ENCODE results near the gene HEBP2.
A peak's percentile ranks its signal among the peaks of the same experiment; 100 is the strongest.

Gene HEBP2

DNA sequence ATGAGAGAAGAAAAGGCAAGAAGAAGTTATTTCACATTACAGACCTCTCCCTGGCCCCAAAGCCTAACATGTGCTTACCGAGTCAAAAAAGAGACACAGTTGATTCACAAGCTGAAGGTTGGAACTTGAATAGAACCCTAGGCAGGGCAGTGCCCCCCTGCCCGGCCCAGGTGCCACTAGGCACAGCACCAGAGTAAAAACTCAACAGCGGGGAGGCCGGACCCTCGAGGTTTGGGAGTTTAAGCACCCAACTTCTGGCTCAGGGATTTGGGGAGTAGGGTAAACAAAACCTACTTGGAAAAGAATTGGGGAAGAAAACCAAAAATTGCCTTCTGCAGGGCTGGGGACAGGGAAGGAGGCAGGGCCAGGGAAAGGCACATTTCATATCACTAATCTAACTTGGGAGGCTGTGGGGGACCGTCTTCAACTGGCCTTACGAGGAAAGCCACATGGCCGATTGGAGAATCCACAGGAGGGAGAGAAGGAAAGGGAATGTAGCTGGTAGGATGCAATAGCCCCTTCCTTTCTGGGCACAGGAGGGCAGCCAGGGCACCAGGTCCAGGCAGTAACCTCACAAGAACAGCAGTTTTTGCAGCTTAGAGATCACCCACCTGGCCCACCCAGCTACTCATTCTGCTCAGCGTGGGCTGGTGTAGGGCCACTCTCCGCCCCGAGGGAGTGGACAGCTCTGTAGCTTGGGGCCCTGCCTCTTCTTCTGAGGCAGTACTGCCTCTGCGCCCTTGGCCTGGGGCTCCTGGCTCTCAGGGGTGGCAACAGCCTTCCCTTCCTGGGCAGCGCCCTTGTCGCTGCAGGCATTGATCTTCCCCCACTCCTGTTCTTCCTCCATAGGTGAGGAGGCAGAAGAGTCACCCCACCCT, 1.8 kb upstream of the HEBP2 start:
- no peak overlapping the region for H3K27ac ChIP-seq (ENCODE audit: low read depth, low read length)
- H3K9me3 ChIP-seq (ENCODE audit: low read length): no peaks in the 10 kb centered on the region
- H3K4me1 ChIP-seq (ENCODE audit: insufficient read depth, low read length): no peaks in the 10 kb centered on the region
- H3K9ac ChIP-seq (ENCODE audit: low read length): no peak overlapping the region
- H3K4me3 ChIP-seq (ENCODE audit: low read depth in 1 of 2, low read length in 2 of 2): no peak overlapping the region
- peaks cover 15% of the 10 kb centered on the region for H3K36me3 ChIP-seq (ENCODE audit: insufficient read depth, low read length)
- H3K27me3 ChIP-seq (ENCODE audit: control insufficient read depth in 1 of 2, insufficient read depth in 2 of 2, low read length in 2 of 2): no peaks in the 10 kb centered on the region

- peaks cover 15% of the 10 kb centered on the region for H3K36me3 ChIP-seq (ENCODE audit: insufficient read depth, low read length)
- no peak overlapping the region for H3K9ac ChIP-seq (ENCODE audit: low read length)
- H3K27ac ChIP-seq (ENCODE audit: low read depth, low read length): no peak overlapping the region
These were observed 1.2 kb upstream of the HEBP2 start for GRCh38 chr6:138402838-138403187.

DNA sequence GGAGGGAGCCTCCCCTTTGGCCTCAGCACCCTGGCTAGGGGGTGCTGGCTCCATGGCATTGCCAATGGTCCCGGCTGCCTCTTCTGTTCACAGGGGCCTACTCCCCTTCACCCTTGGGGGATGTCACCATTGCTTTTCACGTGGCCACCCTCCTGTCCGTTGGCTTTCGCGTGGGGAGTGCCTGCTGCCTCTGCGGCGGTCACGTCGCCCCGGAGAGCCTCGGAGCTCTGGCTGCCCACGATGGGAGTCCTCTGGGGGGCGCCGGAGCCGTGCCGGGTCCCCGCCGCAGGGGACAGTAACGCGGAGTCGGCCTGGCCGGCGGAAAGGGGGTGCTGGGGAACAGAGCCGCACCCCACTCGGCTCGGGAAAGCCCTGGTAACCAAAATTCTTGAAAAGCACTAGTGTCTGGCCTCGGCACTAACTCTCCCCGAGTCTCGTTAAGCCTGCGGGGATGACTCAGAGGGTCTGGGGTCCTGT, 661 bp upstream of the HEBP2 start:
- peak overlapping the region; percentile 90 for H3K27ac ChIP-seq (ENCODE audit: low read depth, low read length)
- peak overlapping the region; percentile 94 for H3K9ac ChIP-seq (ENCODE audit: low read length)
- no peaks in the 10 kb centered on the region for H3K4me1 ChIP-seq (ENCODE audit: insufficient read depth, low read length)
- peaks cover 16% of the 10 kb centered on the region for H3K36me3 ChIP-seq (ENCODE audit: insufficient read depth, low read length)
- peak overlapping the region; percentile 86 to 87 for H3K4me3 ChIP-seq (ENCODE audit: low read depth in 1 of 2, low read length in 2 of 2)
- no peaks in the 10 kb centered on the region for H3K9me3 ChIP-seq (ENCODE audit: low read length)
- no peaks in the 10 kb centered on the region for H3K27me3 ChIP-seq (ENCODE audit: control insufficient read depth in 1 of 2, insufficient read depth in 2 of 2, low read length in 2 of 2)

More at GRCh38 chr6:138402838-138403187, 1.2 kb upstream of the HEBP2 start:
- Histone ChIP-seq H3K4me1 (ENCODE audit: insufficient read depth, low read length) (no peaks in the 10 kb centered on the region), H3K27me3 (ENCODE audit: control insufficient read depth in 1 of 2, insufficient read depth in 2 of 2, low read length in 2 of 2) (no peaks in the 10 kb centered on the region), H3K9me3 (ENCODE audit: low read length) (no peaks in the 10 kb centered on the region), H3K4me3 (ENCODE audit: low read depth in 1 of 2, low read length in 2 of 2) (peak overlapping the region; percentile 86 to 87)

- H3K9ac ChIP-seq (ENCODE audit: low read length): peak overlapping the region; percentile 38
These were observed 779 bp downstream of the HEBP2 start for GRCh38 chr6:138404666-138405337.

GRCh38 chr6:138405816-138406413, 1.9 kb downstream of the HEBP2 start:
- Histone ChIP-seq H3K36me3 (ENCODE audit: insufficient read depth, low read length) (peaks cover 29% of the 10 kb centered on the region), H3K27me3 (ENCODE audit: control insufficient read depth in 1 of 2, insufficient read depth in 2 of 2, low read length in 2 of 2) (no peaks in the 10 kb centered on the region), H3K27ac (ENCODE audit: low read depth, low read length) (no peak overlapping the region), H3K9ac (ENCODE audit: low read length) (no peak overlapping the region), H3K4me3 (ENCODE audit: low read depth in 1 of 2, low read length in 2 of 2) (no peak overlapping the region), H3K4me1 (ENCODE audit: insufficient read depth, low read length) (no peaks in the 10 kb centered on the region), H3K9me3 (ENCODE audit: low read length) (no peaks in the 10 kb centered on the region)

More at GRCh38 chr6:138404666-138405337, 779 bp downstream of the HEBP2 start:
- Histone ChIP-seq H3K36me3 (ENCODE audit: insufficient read depth, low read length) (peaks cover 28% of the 10 kb centered on the region), H3K4me3 (ENCODE audit: low read depth in 1 of 2, low read length in 2 of 2) (peak overlapping the region; percentile 86 to 87), H3K9me3 (ENCODE audit: low read length) (no peaks in the 10 kb centered on the region), H3K27me3 (ENCODE audit: control insufficient read depth in 1 of 2, insufficient read depth in 2 of 2, low read length in 2 of 2) (no peaks in the 10 kb centered on the region), H3K27ac (ENCODE audit: low read depth, low read length) (peak overlapping the region; percentile 90), H3K4me1 (ENCODE audit: insufficient read depth, low read length) (no peaks in the 10 kb centered on the region)

DNA sequence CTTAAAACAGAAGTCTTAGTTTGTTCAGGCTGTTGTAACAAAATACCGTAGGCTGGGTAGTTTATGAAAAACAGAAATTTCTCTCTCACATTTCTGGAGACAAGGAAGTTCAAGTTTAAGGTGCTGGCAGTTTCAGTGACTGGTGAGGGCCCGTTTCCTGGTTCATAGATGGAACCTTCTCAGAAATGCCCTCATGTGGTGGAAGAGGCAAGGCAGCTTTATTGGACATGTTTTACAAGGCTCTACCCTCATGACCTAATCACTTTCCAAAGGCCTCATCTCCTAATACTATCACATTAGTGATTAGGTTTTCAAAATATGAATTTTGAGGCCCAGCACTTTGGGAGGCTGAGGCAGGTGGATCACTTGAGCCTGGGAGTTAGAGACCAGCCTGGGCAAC, 2.4 kb downstream of the HEBP2 start:
- Histone ChIP-seq H3K4me3 (ENCODE audit: low read depth in 1 of 2, low read length in 2 of 2) (no peak overlapping the region), H3K27ac (ENCODE audit: low read depth, low read length) (no peak overlapping the region), H3K27me3 (ENCODE audit: control insufficient read depth in 1 of 2, insufficient read depth in 2 of 2, low read length in 2 of 2) (no peaks in the 10 kb centered on the region), H3K9me3 (ENCODE audit: low read length) (no peaks in the 10 kb centered on the region), H3K36me3 (ENCODE audit: insufficient read depth, low read length) (peaks cover 33% of the 10 kb centered on the region), H3K4me1 (ENCODE audit: insufficient read depth, low read length) (no peaks in the 10 kb centered on the region), H3K9ac (ENCODE audit: low read length) (no peak overlapping the region)

DNA sequence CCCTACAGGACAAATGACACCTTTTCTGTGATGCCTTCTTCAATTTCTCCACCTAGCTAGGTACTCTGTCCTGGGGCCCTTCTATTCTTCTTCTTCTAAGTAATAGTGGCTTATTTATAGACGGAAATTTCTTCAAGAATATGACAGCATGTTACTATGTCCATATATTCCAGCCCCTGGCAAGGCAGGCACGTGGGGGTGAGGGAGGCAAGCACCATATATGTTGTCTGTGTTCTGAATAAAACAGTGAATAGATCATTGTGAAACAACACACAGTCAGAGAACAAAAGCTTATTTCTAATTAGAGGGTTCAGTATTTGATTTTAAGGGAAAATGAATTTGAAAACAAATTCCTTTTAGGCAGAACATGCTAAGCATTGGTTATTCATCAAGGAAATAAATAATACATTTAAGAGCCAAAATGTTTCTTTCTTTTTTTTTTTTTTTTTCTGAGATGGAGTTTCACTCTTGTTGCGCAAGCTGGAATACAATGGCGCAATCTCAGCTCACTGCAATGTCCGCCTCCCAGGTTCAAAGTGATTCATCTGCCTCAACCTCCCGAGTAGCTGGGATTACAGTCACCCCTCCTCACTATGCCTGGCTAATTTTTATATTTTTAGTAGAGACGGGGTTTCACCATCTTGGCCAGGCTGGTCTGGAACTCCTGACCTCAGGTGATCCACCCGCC, 6.2 kb downstream of the HEBP2 start:
- H3K36me3 ChIP-seq (ENCODE audit: insufficient read depth, low read length): peaks cover 57% of the 10 kb centered on the region
- no peak overlapping the region for H3K4me3 ChIP-seq (ENCODE audit: low read depth in 1 of 2, low read length in 2 of 2)
- no peaks in the 10 kb centered on the region for H3K27me3 ChIP-seq (ENCODE audit: control insufficient read depth in 1 of 2, insufficient read depth in 2 of 2, low read length in 2 of 2)
- H3K9ac ChIP-seq (ENCODE audit: low read length): no peak overlapping the region
- H3K9me3 ChIP-seq (ENCODE audit: low read length): no peaks in the 10 kb centered on the region
- H3K27ac ChIP-seq (ENCODE audit: low read depth, low read length): no peak overlapping the region
- H3K4me1 ChIP-seq (ENCODE audit: insufficient read depth, low read length): no peaks in the 10 kb centered on the region

GRCh38 chr6:138410972-138411880, 7.2 kb downstream of the HEBP2 start:
- Histone ChIP-seq H3K4me1 (ENCODE audit: insufficient read depth, low read length) (no peaks in the 10 kb centered on the region), H3K4me3 (ENCODE audit: low read depth in 1 of 2, low read length in 2 of 2) (no peak overlapping the region), H3K9me3 (ENCODE audit: low read length) (no peaks in the 10 kb centered on the region), H3K36me3 (ENCODE audit: insufficient read depth, low read length) (peaks cover 52% of the 10 kb centered on the region), H3K9ac (ENCODE audit: low read length) (no peak overlapping the region), H3K27ac (ENCODE audit: low read depth, low read length) (no peak overlapping the region), H3K27me3 (ENCODE audit: control insufficient read depth in 1 of 2, insufficient read depth in 2 of 2, low read length in 2 of 2) (no peaks in the 10 kb centered on the region)

DNA sequence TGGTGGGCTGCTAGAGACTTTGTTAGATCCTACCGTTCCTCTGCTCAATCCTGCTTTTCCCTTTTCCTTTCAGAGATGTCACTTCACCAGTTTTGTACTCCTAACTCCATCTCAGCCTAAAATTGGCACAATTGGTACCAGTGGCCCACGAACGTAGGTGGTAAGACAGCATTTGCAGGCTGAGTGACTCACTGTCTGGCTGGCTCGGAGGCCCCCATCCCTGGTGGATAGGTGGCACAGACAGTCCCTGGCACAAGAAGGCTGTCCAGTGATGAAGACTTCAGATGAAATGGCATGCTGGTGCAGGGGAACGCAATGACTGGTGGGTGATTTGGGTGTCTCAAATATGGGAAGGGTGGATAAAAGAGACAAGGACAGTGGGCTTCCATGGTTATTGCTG, 11.1 kb downstream of the HEBP2 start:
- Histone ChIP-seq H3K9ac (ENCODE audit: low read length) (no peak overlapping the region), H3K27ac (ENCODE audit: low read depth, low read length) (no peak overlapping the region), H3K36me3 (ENCODE audit: insufficient read depth, low read length) (peaks cover 38% of the 10 kb centered on the region), H3K27me3 (ENCODE audit: control insufficient read depth in 1 of 2, insufficient read depth in 2 of 2, low read length in 2 of 2) (no peaks in the 10 kb centered on the region), H3K4me1 (ENCODE audit: insufficient read depth, low read length) (no peaks in the 10 kb centered on the region), H3K9me3 (ENCODE audit: low read length) (no peaks in the 10 kb centered on the region), H3K4me3 (ENCODE audit: low read depth in 1 of 2, low read length in 2 of 2) (no peak overlapping the region)

DNA sequence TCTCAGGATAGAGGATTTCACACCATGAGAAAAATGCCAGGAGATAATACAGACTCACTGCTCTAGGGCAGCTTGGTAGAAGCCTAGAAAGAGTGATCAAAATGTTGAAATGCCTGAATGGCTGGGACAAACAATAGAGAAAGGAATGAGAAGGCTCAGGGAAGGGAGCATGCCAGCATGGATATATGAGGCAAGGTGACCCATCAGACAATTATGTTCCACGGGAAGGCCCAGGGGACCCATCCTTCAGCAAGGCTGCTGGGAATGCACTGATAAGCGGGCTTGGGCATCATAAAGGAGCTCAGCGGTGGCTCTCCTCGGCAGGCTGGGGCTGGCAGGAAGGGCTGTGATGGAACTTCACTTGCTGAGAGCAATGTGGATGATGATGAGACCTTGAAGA, 12.2 kb downstream of the HEBP2 start:
- H3K4me1 ChIP-seq (ENCODE audit: insufficient read depth, low read length): no peaks in the 10 kb centered on the region
- H3K27me3 ChIP-seq (ENCODE audit: control insufficient read depth in 1 of 2, insufficient read depth in 2 of 2, low read length in 2 of 2): no peaks in the 10 kb centered on the region
- H3K36me3 ChIP-seq (ENCODE audit: insufficient read depth, low read length): peaks cover 37% of the 10 kb centered on the region
- no peak overlapping the region for H3K27ac ChIP-seq (ENCODE audit: low read depth, low read length)
- no peak overlapping the region for H3K9ac ChIP-seq (ENCODE audit: low read length)
- no peak overlapping the region for H3K4me3 ChIP-seq (ENCODE audit: low read depth in 1 of 2, low read length in 2 of 2)
- H3K9me3 ChIP-seq (ENCODE audit: low read length): no peaks in the 10 kb centered on the region
